OCI-LY1 (cell line): ENCODE measurements around the gene TECPR2.

Source experiments
- CTCF ChIP-seq: fragments of 200-600 bp; sonication (generic), shearing (Covaris generic); IDR thresholded peaks from 2 replicates; pipeline ENCODE4 v1.5.1; 2017; ENCODE audit warnings: mild to moderate bottlenecking, antibody characterized with exemption, low read length, moderate library complexity, mixed read lengths
- EZH2 ChIP-seq: fragments of 200-600 bp; sonication (generic), shearing (Covaris generic); IDR thresholded peaks from 2 replicates; pipeline ENCODE4 v1.8.0; 2017; ENCODE audit warnings: borderline replicate concordance, mixed run types, mild to moderate bottlenecking, antibody characterized with exemption, low read length, moderate library complexity, mixed read lengths

DNA sequence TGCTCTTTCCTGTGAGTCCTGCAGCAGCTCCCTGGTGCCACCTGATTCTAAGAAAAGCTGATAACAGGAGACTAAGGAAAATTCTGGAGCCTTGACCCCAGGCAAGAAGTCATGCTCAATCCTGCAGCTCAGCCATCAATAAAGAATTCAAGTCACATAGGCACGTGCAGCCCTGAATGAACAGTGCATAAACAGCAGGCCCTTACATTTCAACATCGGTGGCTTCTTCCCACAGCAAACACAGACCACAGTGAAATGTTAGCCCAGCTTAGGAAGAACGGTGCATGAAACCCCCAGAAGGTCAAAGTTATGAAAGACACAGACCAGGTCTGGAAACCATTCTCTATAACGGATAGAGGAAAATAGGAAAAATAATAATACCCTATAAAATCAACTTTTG is 10.5 kb upstream of the TECPR2 start:
- no peak for TF ChIP-seq CTCF
- no peak for TF ChIP-seq EZH2
